Measurements from ENCODE around the gene ENHO.

ENHO gene

GRCh38 chr9:34522971-34523797, at the start of gene ENHO:
Gene ENHO (minus strand): TSS chr9:34522990. CDS start chr9:34521695, 1,295 bp downstream.
- DNase-seq (ENCODE audit: low read depth): peak; percentile 88

GRCh38 chr9:34572092-34572491, 49.3 kb upstream of the ENHO start:
- DNase-seq (ENCODE audit: low read depth): no peak

- no peak for DNase-seq (ENCODE audit: low read depth)
Observed at GRCh38 chr9:34571481-34571810, 48.7 kb upstream of the ENHO start.

GRCh38 chr9:34570809-34571480, 48.2 kb upstream of the ENHO start:
- DNase-seq (ENCODE audit: low read depth): no peak

- DNase-seq (ENCODE audit: low read depth): no peak
Observed at GRCh38 chr9:34570376-34570775, 47.6 kb upstream of the ENHO start.

- DNase-seq (ENCODE audit: low read depth): no peak
Observed at GRCh38 chr9:34568774-34569173, 46.0 kb upstream of the ENHO start.

GRCh38 chr9:34568133-34568532, 45.3 kb upstream of the ENHO start:
- no peak for DNase-seq (ENCODE audit: low read depth)

GRCh38 chr9:34566972-34567371, 44.2 kb upstream of the ENHO start:
- DNase-seq (ENCODE audit: low read depth): no peak

- DNase-seq (ENCODE audit: low read depth): no peak
Observed at GRCh38 chr9:34566322-34566721, 43.5 kb upstream of the ENHO start.

GRCh38 chr9:34565856-34566255, 43.1 kb upstream of the ENHO start:
- no peak for DNase-seq (ENCODE audit: low read depth)

- DNase-seq (ENCODE audit: low read depth): no peak
Observed at GRCh38 chr9:34564617-34565016, 41.8 kb upstream of the ENHO start.

GRCh38 chr9:34563262-34563661, 40.5 kb upstream of the ENHO start:
- DNase-seq (ENCODE audit: low read depth): no peak

- no peak for DNase-seq (ENCODE audit: low read depth)
Observed at GRCh38 chr9:34562135-34562745, 39.5 kb upstream of the ENHO start.

GRCh38 chr9:34560599-34561214, 37.9 kb upstream of the ENHO start:
- no peak for DNase-seq (ENCODE audit: low read depth)

GRCh38 chr9:34559624-34560455, 37.0 kb upstream of the ENHO start:
- peak; percentile 55 for DNase-seq (ENCODE audit: low read depth)

- no peak for DNase-seq (ENCODE audit: low read depth)
Observed at GRCh38 chr9:34558919-34559623, 36.3 kb upstream of the ENHO start.

- DNase-seq (ENCODE audit: low read depth): no peak
Observed at GRCh38 chr9:34558364-34558763, 35.6 kb upstream of the ENHO start.

GRCh38 chr9:34557426-34558321, 34.9 kb upstream of the ENHO start:
- no peak for DNase-seq (ENCODE audit: low read depth)

GRCh38 chr9:34556949-34557348, 34.2 kb upstream of the ENHO start:
- DNase-seq (ENCODE audit: low read depth): no peak

GRCh38 chr9:34555936-34556525, 33.2 kb upstream of the ENHO start:
- DNase-seq (ENCODE audit: low read depth): no peak
